ENCODE measurements around the gene PNPLA8. TPM values are rescaled to one million over a fixed set of nuclear protein-coding genes. Genes with fewer than 3 reads are reported as not detected.

PNPLA8 gene
- total RNA-seq, 1 experiment from 2014 or later: 19.5 TPM

DNA sequence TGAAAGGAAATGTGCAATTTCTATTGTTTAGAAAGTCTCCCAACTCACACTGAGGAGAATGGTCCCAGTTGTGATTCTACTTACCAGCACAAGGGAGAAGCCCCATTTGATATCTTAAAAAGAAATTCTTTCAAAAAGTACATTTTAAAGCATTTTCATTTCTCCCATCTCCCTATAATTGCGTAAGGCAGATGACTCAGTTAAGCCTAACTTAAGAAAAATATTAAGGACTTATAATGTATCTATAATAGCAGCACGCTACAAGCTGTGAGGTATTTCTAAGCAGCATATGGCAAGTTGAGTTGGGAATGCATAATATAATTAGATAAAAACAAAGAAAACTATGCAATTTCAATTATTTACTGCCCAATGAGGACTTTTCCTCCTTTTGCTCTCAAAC lies 61.2 kb downstream of the PNPLA8 start:
- CTCF ChIA-PET: no interaction called here
- Histone ChIP-seq H2AFZ (ENCODE audit: low read length) (no peak overlapping the region), H3K27me3 (ENCODE audit: low read length) (peaks cover 18% of the 10 kb centered on the region; the same call in 1 of the 2 replicates), H3K4me3 (ENCODE audit: low read length) (no peak overlapping the region), H3K27ac (ENCODE audit: low read length) (no peak overlapping the region), H3F3A (ENCODE audit: low read length, unreplicated experiment) (no peaks in the 10 kb centered on the region), H4K20me1 (ENCODE audit: low read length) (no peaks in the 10 kb centered on the region), H3K4me1 (ENCODE audit: insufficient read depth, low read length) (no peaks in the 10 kb centered on the region), H3K9me3 (ENCODE audit: low read length) (no peaks in the 10 kb centered on the region), H3K9ac (ENCODE audit: low read length) (no peak overlapping the region), H3K4me2 (ENCODE audit: low read length) (no peak overlapping the region), H3K79me2 (ENCODE audit: low read length) (no peaks in the 10 kb centered on the region), H3K36me3 (ENCODE audit: low read depth, low read length) (no peaks in the 10 kb centered on the region), H3K9me2 (replicated peaks; ENCODE audit: low read length) (no peaks in the 10 kb centered on the region)
- POLR2A ChIA-PET (ENCODE audit: unreplicated experiment): no interaction called here
- intact Hi-C loops (cut with micrococcal nuclease): no loop called here
- ATAC-seq (no peak), DNase-seq (no peak)
- no peak for TF ChIP-seq EZH2 (IDR thresholded peaks at IDR 0.05; ENCODE audit: low read length, unreplicated experiment)
- TF ChIP-seq EZH2phosphoT487 (IDR thresholded peaks at IDR 0.05; ENCODE audit: borderline replicate concordance, low read length): no peak
- TF ChIP-seq, protein P1, sequence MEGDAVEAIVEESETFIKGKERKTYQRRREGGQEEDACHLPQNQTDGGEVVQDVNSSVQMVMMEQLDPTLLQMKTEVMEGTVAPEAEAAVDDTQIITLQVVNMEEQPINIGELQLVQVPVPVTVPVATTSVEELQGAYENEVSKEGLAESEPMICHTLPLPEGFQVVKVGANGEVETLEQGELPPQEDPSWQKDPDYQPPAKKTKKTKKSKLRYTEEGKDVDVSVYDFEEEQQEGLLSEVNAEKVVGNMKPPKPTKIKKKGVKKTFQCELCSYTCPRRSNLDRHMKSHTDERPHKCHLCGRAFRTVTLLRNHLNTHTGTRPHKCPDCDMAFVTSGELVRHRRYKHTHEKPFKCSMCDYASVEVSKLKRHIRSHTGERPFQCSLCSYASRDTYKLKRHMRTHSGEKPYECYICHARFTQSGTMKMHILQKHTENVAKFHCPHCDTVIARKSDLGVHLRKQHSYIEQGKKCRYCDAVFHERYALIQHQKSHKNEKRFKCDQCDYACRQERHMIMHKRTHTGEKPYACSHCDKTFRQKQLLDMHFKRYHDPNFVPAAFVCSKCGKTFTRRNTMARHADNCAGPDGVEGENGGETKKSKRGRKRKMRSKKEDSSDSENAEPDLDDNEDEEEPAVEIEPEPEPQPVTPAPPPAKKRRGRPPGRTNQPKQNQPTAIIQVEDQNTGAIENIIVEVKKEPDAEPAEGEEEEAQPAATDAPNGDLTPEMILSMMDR (conservative IDR thresholded peaks at IDR 0.05; ENCODE audit: low read depth, low read length): no peak
- no TSS peak for BruUV-seq (replicated peaks)

DNA sequence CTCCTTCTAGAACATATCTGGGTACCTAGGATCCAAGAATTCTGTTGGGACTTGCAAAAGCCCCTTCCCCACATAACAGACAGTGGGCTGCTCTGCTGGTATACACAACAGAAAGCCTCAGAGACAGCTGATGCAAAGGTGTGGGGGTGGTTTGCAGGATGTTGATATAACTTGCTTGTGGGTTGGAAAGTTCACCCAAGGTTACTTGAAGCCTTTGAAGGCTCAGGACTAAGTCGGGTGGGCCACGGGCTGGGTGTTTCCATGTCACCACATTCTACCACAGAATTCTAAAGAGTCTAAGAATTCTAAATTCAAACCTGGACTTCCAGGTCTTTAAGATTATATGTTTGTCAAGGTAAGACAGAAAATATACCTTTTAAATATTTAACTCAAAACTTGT lies 62.3 kb downstream of the PNPLA8 start:
- no peak overlapping the region for H3K4me3 ChIP-seq (ENCODE audit: low read length)
- CTCF ChIA-PET: no interaction called here
- no peak overlapping the region for H3K9ac ChIP-seq (ENCODE audit: low read length)
- no peaks in the 10 kb centered on the region for H3K79me2 ChIP-seq (ENCODE audit: low read length)
- no TSS peak for BruUV-seq (replicated peaks)
- POLR2A ChIA-PET (ENCODE audit: unreplicated experiment): no interaction called here
- intact Hi-C loops (cut with micrococcal nuclease): no loop called here
- peaks cover 18% of the 10 kb centered on the region; the same call in 1 of the 2 replicates for H3K27me3 ChIP-seq (ENCODE audit: low read length)
- H3K9me2 ChIP-seq (replicated peaks; ENCODE audit: low read length): no peaks in the 10 kb centered on the region
- TF ChIP-seq EZH2phosphoT487 (IDR thresholded peaks at IDR 0.05; ENCODE audit: borderline replicate concordance, low read length): no peak
- no peak for TF ChIP-seq EZH2 (IDR thresholded peaks at IDR 0.05; ENCODE audit: low read length, unreplicated experiment)
- TF ChIP-seq, protein P1 (conservative IDR thresholded peaks at IDR 0.05; ENCODE audit: low read depth, low read length): no peak
- ATAC-seq (no peak), DNase-seq (no peak)
- no peak overlapping the region for H3K4me2 ChIP-seq (ENCODE audit: low read length)
- no peak overlapping the region for H2AFZ ChIP-seq (ENCODE audit: low read length)
- H3K27ac ChIP-seq (ENCODE audit: low read length): no peak overlapping the region
- H3F3A ChIP-seq (ENCODE audit: low read length, unreplicated experiment): no peaks in the 10 kb centered on the region
- no peaks in the 10 kb centered on the region for H4K20me1 ChIP-seq (ENCODE audit: low read length)
- no peaks in the 10 kb centered on the region for H3K36me3 ChIP-seq (ENCODE audit: low read depth, low read length)
- H3K4me1 ChIP-seq (ENCODE audit: insufficient read depth, low read length): no peaks in the 10 kb centered on the region
- no peaks in the 10 kb centered on the region for H3K9me3 ChIP-seq (ENCODE audit: low read length)

DNA sequence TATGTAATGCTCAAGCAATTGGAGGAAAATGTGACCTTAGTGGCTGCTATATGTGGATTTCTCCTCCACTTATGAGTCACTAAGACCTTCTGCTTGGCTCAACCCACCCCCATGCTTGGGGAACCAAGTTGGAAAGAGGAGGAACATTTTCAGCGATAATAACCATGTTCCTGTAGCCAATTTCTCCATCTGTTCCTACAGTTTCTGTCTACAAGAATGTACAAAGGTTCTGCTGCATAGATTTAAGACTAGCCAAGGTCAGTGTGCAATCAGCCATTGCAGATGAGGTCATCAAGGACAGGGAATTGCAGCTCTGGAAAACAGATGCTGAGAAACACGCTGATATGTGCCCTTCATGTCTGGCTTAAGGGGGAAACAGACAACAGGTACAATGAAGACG lies 64.1 kb downstream of the PNPLA8 start:
- Histone ChIP-seq H3K4me3 (ENCODE audit: low read length) (no peak overlapping the region), H3K79me2 (ENCODE audit: low read length) (no peaks in the 10 kb centered on the region), H3K27me3 (ENCODE audit: low read length) (peaks cover 34% of the 10 kb centered on the region), H3F3A (ENCODE audit: low read length, unreplicated experiment) (no peaks in the 10 kb centered on the region), H3K9me2 (replicated peaks; ENCODE audit: low read length) (no peaks in the 10 kb centered on the region), H2AFZ (ENCODE audit: low read length) (no peak overlapping the region), H3K4me1 (ENCODE audit: insufficient read depth, low read length) (no peaks in the 10 kb centered on the region), H3K9me3 (ENCODE audit: low read length) (no peaks in the 10 kb centered on the region), H3K9ac (ENCODE audit: low read length) (no peak overlapping the region), H4K20me1 (ENCODE audit: low read length) (no peaks in the 10 kb centered on the region), H3K36me3 (ENCODE audit: low read depth, low read length) (no peaks in the 10 kb centered on the region), H3K4me2 (ENCODE audit: low read length) (no peak overlapping the region), H3K27ac (ENCODE audit: low read length) (no peak overlapping the region)
- DNase-seq (no peak), ATAC-seq (no peak)
- ChIA-PET CTCF (no interaction called here), POLR2A (ENCODE audit: unreplicated experiment) (no interaction called here)
- BruUV-seq (replicated peaks): no TSS peak
- TF ChIP-seq EZH2phosphoT487 (IDR thresholded peaks at IDR 0.05; ENCODE audit: borderline replicate concordance, low read length) (no peak), EZH2 (IDR thresholded peaks at IDR 0.05; ENCODE audit: low read length, unreplicated experiment) (no peak)
- TF ChIP-seq, protein P1 (conservative IDR thresholded peaks at IDR 0.05; ENCODE audit: low read depth, low read length): no peak
- intact Hi-C loops (cut with micrococcal nuclease): no loop called here
